ENCODE results near the gene SRC.
"Not testable (repeated sequence)": the region's sequence is repeated elsewhere in the genome, so short reads cannot be mapped to it uniquely, and the experiment has no call there.

Gene SRC

DNA sequence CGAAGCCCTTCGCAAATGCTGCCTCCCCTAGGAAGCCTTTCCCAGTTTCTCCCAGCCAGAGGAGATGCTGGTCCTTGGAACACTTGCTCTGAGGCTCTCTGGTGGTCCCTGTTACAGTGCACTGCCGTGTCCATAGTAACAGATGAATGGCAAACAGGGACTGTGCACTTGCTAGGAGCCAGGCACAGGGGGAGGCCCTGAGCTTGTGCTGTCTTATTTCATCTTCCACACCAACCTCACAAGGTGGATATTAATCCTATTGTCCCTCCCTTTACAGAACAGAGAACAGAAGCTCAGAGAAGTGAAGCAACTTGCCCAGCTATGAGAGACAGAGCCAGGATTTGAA is 19.0 kb downstream of the SRC start:
- no peak for DNase-seq

- DNase-seq, result no peak
Observed at GRCh38 chr20:37365760-37366638, 20.1 kb downstream of the SRC start.

DNA sequence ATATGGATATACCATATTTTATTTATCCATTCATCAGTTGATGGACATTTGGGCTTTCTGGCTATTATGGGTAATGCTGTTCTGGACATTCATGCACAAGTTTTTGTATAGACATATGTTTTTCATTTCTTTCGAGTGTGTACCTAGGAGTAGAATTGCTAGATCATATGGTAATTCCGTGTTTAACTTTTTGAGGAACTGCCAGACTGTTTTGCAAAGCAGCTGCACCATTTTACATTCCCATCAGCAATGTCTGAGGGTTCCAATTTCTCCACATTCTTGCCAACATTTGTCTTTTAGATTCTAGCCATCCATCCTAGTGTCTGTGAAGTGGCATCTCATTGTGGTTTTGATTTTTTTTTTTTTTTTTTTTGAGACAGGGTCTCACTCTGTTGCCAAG is 20.8 kb downstream of the SRC start:
- no peak for DNase-seq

GRCh38 chr20:37369846-37370245 is 23.9 kb downstream of the SRC start:
- no peak for DNase-seq

- not testable (repeated sequence) for DNase-seq
Observed at GRCh38 chr20:37371845-37372244, 25.9 kb downstream of the SRC start.

DNA sequence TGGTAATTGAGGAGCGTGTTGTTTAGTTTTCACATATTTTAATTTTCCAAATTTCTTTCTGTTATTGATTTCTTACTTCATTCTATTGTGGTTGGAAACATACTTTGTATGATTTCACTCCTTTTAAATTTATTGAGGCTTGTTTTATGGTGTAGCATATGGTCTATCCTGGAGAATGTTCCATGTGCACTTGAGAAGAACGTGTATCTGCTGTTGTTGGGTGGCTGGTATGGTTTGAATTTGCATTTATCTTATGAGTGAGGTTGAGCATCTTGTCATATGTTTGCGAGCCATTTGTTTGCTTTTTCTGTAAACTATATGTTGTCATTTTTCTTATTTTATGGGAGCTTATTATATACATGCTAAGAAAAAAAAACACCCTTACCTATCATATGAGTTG is 26.5 kb downstream of the SRC start:
- DNase-seq, result no peak

- no peak for DNase-seq
Observed at GRCh38 chr20:37373020-37373598, 27.2 kb downstream of the SRC start.

DNA sequence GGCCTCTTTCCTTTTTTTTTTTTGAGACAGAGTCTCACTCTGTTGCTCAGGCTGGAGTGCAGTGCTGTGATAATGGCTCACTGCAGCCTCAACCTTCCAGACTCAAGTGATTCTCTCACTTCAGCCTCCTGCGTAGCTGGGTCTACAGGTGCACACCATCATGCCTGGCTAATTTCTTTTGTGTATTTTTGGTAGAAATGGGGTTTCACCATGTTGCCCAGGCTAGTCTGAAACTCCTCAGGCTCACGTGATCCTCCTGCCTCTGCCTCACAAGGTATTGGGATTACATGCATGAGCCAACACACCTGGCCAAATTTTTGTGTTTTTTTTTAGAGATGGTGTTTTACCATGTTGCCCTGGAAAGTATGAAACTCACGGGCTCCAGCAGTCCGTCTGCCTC is 29.3 kb downstream of the SRC start:
- no peak for DNase-seq

- no peak for DNase-seq
Observed at GRCh38 chr20:37376324-37376723, 30.4 kb downstream of the SRC start.

DNA sequence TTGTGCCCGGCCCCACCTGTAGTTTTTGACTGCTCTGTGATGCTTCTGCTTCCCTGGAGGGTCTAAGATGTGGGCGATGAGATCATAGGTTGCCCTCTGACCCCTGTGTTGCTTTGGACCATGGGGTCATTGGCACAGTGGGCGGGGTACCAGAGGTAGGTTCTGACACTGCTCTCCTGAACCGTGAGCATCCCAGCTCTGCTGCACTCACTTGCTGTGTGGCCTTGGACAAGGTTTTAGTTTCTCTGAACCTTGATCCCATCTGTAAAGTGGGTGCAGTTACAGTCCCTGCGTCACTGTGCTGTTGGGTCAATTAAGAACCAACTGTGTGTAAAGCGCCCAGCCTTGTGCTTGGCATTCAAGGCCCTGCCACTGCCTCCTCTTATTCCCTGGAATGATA is 30.9 kb downstream of the SRC start:
- no peak for DNase-seq

DNA sequence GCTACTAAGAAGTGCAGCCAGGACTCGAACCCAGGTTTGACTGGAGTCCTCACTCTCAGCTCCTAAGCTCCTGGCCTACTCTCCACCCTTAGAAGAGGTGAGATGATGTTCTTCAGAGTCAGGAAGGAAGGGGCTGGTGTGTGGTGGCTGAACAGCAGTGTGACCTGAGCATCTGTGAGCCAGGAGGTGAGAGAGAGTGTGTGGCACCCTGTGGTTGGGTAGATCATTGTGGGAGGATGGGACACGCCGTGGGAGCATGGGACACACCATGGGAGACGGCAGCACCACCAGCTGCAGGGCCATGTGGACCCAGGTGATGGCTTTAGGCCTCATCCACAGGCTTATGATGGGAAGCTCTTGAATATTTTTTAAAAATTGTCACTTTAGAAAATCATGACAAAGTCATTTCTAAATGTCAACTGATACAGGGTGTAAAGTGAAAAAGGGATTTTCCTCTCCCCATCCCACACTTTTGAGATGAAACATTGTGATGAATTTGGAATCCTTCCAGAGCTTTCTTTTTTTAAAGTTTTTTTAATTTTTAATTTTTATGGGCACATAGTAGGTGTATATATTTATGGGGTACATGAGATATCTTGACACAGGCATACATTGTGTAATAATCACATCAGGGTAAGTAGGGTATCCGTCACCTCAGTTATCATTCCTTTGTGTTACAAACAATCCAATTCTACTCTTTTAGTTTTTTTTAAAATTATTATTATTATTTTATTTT is 31.6 kb downstream of the SRC start:
- DNase-seq, result no peak

- DNase-seq, result no peak
Observed at GRCh38 chr20:37378420-37378784, 32.5 kb downstream of the SRC start.

DNA sequence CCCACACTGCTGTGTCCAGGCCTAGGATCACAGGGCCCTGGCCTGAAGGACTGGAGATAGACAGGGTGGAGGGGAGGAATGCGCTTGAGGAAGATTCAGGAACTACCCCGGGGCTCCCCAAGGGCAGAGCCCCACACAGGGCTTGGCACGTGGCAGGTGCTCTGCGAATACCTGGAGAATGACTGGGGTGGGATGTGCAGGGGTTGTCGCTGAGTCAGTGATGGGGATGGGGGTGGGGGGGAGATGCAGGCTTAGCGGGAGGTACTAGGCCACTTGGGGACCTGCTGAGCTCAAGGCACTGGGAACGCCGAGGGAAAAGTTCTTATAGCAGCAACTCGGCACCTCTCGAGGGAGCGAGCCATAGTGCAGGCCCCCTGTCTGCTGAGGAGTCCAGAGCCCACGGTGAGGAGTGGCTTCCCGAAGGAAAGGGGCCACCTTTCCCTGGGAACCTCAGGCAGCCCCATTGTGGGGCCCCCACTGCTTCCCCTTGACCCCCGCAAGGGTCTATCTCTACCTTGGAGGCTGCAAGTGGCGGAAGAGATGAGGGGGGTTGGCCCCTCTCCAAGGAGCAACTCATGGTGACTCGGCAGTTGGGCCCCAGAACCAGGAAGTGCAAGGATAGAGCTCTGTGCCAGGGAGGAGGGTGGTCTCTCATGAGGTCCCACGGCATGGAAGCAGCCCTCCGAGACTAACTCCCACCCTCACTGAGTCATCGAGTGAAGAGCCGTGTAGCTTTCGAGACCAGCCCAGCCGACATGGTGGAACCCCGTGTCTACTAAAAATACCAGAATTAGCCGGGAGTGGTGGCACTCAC is 33.1 kb downstream of the SRC start:
- no peak for DNase-seq

DNA sequence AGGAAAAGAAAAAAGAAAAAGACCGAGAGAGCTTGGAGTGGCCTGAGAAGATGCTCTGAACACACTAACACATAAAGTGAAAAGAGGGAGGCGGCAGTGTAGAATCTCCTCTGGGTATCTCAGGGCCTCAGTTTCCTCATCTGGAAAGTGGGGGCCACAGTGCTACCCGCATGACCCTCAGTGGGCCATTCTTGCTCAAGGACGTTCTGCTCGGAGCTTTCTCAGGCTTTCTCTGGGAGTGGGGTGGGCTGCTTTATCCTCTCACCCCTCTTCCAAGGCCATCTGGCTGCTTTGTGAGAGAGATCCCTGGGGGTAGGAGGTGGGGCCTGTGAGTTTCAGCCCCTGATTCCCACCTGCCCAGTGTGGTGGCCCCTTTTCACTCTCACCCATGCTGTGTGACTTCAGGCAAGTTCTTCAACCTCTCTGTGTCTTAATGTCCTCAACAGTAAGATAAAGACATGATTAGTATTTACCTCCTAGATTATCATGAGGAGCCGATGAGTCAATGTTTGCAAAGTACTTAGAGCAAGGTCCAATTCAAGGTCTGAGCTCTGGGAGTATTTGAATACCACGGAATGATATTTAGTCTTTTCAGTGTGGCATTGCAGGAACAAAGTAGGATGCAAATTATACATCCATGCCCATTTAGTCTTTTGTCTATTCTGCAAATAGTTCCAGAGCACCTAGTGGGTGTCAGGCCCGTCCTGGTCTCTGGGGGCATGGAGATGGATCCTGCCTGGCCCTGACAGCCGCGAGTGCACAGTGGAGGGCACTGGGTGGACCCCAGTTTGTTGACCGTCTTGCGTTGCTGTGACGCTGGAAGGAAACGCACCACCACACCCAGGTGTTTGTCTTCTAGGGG is 34.3 kb downstream of the SRC start:
- DNase-seq, result no peak

GRCh38 chr20:37380864-37381579 is 35.1 kb downstream of the SRC start:
- DNase-seq, result no peak

DNA sequence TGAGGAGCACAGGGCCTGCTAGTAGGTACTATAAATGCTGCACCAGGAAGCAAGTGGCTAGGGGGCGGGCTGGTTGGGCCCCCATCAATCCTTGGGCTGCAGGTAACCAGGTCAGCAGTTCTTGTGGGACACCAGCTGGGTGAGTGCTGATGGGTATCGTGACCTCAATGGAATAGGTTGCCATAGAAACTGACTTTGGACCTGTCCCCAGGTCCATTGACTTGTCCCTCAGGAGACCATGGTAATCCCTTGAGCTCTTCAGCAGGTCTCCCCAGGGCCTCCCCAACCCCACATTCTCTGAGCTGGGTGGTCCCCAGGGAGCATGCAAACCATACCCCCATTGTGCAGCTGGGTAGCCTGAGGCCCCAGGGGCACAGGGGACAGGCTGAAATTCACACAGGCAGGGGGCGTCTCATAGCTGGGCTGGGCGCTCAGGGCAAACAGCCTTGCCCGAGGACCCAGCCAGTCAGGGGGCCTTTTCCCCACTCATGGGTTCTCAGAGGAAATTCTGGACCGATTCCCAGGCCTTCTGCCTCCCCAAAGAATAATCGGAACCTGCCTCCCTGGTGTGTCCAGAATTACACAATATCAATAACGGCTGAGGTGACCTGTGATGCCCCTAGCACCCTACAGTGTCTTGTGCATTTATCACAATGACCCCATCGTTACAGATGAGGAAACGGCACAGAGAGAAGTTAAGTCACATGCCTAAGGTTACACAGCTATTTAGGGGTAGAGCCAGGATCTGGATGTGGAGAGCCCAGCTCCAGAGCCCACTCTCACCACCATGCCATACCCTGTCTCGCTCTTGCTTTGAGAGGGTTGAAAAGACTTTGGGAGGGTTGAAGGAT is 35.9 kb downstream of the SRC start:
- DNase-seq, result no peak

DNA sequence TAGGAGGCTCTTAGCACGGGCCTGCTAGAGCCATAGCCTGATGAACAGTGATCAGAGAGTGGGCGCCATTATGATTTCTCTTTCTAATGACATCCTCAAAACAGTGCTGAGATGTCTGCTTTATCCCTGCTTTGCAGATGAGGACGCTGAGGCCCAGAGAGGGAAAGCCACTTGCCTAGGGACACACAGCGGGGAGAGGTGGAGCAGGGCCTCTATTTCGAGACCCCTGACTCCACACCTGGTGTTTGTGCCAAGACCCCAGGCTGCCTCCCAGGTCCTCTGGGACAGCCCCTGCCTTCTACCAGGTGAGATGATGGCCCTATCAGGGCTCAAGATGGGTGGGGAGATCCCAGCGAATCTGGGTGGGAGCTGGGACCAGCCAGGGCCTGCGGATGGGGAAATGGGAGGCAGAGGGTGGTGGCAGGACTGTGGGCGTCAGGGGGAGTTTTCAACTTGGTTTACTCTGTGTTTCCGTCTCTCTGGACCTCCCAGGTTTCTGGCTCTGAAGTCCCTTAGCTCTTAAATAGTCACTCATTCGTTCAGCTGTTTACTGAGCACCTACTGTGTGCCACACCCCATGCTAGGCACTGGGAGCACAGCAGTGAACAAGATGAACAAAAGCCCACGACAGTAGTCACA is 36.7 kb downstream of the SRC start:
- no peak for DNase-seq

DNA sequence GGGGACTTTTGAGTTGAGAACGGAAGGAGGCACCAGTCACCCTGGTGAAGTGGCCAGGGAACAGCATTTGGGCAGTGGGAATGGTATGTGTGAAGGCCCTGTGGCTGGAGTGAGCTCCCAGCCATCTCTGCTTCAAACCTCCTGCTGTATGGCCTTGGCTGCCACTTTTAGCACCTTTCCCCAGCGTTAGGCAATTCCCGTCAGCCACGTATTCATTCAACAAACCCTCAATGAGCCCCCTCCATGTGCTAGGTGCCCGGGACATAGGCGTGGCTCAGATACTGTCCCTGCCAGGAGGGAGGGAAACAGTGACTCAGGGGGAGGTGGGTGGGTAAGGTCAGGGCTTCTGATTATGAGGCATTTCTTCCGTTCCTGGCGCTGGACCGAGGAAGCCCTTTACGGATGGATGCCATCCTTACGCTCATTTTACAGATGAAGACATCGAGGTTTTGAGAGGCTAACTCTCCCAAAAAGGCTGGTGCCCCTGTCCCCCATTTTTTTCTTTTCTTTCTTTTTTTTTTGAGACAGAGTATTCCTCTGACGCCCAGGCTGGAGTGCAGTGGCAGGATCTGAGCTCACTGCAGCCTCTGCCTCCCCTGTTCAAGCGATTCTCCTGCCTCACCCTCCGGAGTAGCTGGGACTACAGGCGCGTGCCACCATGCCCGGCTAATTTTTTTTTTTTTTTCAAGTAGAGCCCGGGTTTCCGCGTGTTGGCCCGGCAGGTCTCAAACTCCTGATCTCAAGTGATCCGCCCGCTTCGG is 37.5 kb downstream of the SRC start:
- DNase-seq, result no peak

- no peak for DNase-seq
Observed at GRCh38 chr20:37384683-37385174, 38.8 kb downstream of the SRC start.
